ENCODE results near the gene ITPKC.

The ITPKC gene

GRCh38 chr19:40716482-40717324 is at the start of gene ITPKC, which contains the start of gene COQ8B:
Gene ITPKC, plus strand, starts transcription at chr19:40717112. Its CDS starts 24 bp downstream, at chr19:40717136.
Gene COQ8B, minus strand, starts transcription at chr19:40716886. Its CDS starts 2,254 bp downstream, at chr19:40714632.
- peak; percentile 96 to 99 (median 97) for DNase-seq

GRCh38 chr19:40667602-40668001 is 49.3 kb upstream of the ITPKC start:
- DNase-seq = no peak

GRCh38 chr19:40668991-40669614 is 47.8 kb upstream of the ITPKC start:
- no peak for DNase-seq

- DNase-seq = no peak
Observed at GRCh38 chr19:40671404-40671803, 45.5 kb upstream of the ITPKC start.

- DNase-seq = no peak
Observed at GRCh38 chr19:40672038-40672437, 44.9 kb upstream of the ITPKC start.

DNA sequence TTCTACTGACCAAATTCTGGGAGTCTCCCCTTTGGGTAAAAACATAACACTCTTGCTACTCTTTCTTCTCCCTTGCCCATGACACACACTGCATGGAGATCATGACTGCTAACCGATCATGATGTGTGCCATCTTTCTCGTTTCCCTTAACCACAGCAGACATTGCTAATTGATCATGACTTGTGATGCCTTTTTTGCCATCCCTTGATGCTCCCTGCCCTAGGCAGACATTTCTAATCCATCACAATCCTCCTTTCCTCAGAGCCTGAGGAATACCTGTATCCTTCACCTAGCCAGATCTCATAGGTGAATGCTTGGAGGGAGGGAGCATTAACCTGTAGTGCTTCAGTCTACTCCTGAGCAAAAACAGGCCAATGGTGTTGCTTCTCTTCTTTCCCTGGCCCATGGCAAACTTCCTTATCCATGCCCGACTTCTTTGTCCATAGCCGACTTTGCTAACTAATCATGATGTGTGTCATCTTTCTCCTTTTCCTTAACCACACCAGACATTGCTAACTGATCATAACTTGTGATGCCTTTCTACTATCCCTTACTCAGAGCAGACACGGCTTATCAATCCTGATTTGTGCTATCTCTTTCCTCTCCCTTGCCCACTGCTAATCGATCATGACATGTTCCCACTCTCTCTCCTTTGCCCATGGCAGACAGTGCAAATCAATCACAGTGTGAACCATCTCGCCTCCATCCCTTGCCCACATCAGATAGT is 44.2 kb upstream of the ITPKC start:
- no peak for DNase-seq

GRCh38 chr19:40673397-40673796 is 43.5 kb upstream of the ITPKC start:
- DNase-seq = no peak

GRCh38 chr19:40674291-40674690 is 42.6 kb upstream of the ITPKC start:
- DNase-seq = peak in 1 of 3 experiments; percentile 53

DNA sequence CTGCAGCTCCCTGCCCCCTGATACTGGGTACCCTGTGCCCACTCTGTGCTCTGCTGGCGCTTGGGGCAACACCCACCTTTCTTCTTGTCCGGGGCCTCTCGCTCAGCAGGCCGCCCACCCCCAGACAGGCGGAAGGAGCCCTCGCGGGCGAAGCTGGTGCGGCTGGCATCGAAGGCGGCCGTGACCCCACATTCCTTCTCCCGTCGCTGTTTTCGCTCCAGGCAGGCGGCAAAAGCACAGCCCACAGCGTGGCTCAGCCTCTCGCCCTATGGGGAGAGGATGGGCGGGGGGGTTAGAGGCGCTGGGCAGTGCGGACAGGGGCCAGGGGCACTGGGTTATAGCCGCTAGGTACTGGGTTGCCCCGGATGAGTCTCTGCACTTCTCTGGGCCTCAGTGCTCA is 39.8 kb upstream of the ITPKC start:
- no peak for DNase-seq

GRCh38 chr19:40681039-40681438 is 35.9 kb upstream of the ITPKC start:
- no peak for DNase-seq

- DNase-seq = no peak
Observed at GRCh38 chr19:40682431-40682964, 34.4 kb upstream of the ITPKC start.

DNA sequence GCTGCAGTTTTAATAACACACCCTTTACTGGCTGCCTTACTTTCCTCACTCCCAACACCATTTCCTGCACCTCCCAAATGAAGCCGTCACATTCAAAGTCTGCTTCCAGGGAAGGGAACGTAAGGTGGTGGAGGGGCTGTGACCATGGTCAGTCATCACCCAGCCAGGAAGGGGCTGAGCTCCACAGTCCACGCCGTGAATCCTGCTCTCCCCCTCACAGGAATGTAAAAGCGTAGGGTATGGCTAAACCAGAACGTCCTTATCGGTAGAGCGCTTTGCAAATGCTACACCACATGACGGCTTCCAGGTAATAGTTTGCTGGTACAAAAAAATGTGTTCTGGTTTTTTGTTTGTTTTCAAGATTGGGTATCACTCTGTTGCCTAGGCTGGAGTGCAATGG is 33.5 kb upstream of the ITPKC start:
- DNase-seq = no peak

GRCh38 chr19:40684280-40684679 is 32.6 kb upstream of the ITPKC start:
- DNase-seq = no peak

GRCh38 chr19:40685016-40685526 is 31.8 kb upstream of the ITPKC start:
- DNase-seq = no peak

DNA sequence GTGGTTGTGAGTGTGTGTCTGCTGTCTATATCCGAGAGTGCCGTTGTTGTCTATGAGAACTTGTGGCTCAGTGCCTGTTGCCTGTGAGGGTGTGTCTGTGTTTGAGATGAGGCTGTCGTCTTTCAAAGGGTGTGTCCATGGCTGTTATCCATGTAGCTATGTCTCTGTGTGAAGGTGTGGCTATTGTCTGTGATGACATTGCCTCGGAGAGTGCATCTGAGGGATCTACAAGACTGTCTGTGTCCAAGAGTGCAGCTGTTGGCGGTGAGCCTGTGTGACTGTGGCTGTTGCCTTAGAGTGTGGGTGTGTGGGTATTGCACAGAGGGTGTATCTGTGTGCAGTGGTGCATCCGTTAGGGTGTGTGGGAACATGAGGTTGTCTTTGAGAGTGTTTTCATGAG is 31.3 kb upstream of the ITPKC start:
- no peak for DNase-seq

DNA sequence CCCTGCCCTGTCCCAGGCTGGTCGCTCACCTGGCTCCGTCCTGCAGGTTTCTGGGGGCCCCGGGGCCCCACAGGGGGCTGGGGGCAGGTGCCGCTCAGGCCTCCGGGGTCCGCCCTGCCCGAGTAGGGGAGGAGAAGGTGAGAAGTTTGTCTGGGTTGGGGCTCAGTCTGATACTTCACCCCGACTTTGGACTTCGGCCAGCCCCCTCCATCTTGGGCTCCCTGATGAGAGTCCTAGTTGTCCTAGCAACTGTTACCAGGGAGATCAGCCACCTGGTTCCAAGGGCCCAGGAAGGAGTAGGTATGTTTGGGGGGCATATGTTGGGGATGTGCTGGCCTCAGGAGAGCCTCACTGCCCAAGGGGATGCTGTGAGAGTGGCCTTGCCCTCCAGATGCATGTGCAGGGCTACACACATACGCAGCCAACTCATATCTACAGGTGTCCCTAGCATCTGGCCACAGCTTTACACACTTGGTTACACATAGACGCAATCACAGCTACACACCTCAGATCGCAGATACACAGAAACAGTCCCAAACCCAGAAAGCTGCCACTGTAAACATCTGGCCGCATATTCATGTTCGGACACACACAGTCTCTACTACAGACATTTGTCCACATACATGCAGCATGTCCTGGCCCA is 29.9 kb upstream of the ITPKC start:
- peak in 1 of 3 experiments; percentile 8 for DNase-seq

GRCh38 chr19:40687525-40688016 is 29.3 kb upstream of the ITPKC start:
- DNase-seq = no peak

DNA sequence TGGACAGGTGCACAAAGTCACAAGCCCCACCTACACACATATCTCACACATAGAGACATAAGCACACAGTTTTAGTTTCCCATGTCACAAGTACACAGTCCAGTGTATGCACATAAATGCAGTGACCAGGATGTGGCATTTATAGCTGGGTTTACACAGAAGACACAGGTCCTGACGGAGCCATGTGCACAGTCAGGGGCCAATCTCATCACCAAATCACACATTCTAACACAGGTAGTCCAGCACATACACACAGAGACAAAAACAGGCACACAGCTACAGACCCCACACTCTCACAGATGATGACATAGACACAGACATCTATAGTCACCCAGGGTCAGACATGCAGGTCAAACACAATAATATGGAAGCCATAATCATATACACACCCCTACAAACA is 28.6 kb upstream of the ITPKC start:
- no peak for DNase-seq

GRCh38 chr19:40688987-40689338 is 27.9 kb upstream of the ITPKC start:
- no peak for DNase-seq

DNA sequence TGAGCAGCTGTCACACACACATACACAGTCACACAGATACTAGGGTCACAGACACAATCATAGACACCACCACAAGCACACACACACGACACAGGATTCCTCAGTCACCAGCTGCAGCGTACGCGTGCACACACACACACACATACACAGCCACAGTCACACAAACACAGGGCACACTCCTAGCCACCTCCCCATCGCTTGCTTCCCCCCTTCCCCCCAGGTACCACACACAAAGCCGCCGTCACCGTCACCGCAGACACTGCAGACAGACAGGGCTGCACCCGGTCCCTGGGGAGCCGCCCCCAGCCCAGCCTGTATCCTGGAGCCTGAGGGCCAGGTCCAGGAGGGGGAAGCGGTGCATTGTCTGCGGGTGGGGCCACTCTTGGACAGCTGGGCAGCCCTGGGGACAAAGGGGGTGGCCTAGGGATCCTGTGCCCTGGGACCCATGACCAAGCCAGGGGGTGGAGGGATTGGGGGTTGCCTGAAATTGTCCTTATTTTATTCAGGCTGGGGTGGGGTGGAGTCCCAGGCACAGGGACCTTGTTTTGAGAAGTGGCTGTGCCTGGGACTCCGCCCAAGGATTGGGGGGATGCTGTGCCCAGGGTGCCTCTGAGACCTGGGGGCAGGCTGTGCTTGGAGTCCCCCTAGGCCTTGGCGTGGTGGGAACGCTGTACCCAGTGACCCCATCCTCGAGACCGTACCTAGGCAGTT is 27.4 kb upstream of the ITPKC start:
- peak; percentile 11 to 50 (median 30) for DNase-seq

DNA sequence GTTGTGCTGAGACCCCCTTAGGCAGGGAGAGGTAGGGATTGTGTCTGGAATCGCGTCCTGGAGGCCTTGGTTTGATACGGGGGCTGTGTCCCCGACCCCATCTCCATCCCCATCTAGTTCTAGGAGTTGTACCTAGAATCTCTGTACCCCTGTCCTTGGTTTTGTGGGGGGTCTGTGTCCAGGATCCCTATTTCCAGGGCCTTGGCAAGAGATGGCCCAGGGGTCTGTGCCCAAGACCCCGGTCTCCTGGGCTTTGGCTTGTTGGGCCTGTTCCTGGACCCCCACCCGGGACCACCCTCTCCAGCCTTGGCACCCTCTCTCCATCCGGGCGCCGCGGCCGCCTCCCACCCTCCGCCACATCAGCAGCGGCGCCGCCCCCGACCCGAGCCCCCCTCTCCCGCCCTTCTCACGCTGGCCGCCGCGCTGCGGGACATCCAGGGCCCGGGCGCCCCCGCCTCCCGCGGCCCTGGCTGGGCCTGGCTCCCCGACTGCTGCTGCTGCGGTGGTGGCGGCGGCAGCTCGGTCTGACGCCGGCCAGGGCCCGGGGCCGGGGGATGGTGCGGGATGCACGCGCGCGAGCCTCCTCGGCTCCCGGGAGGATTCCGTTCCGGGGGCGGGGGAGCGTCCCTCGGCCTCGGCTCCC is 26.7 kb upstream of the ITPKC start, which contains the start of gene NUMBL:
NUMBL (minus strand) TSS at position 602 of the 643 bp plus-strand sequence; CDS start at position 434, 168 bp downstream.
- DNase-seq = peak in 1 of 3 experiments; percentile 53

All from NCI-H1417 (cell line).